ENCODE measurements around the gene UCMA.

GRCh38 chr10:13223241-13223640 lies 10.9 kb downstream of the UCMA start:
- TF ChIP-seq CTCF (IDR thresholded peaks at IDR 0.05) (no peak), POLR2A (IDR thresholded peaks at IDR 0.05; ENCODE audit: low read depth) (no peak), EP300 (IDR thresholded peaks at IDR 0.05) (no peak), POLR2AphosphoS5 (IDR thresholded peaks at IDR 0.05) (no peak)

Data from esophagus muscularis mucosa (tissue), 4 donors.